ENCODE data around the gene DCAF7.

Gene DCAF7

DNA sequence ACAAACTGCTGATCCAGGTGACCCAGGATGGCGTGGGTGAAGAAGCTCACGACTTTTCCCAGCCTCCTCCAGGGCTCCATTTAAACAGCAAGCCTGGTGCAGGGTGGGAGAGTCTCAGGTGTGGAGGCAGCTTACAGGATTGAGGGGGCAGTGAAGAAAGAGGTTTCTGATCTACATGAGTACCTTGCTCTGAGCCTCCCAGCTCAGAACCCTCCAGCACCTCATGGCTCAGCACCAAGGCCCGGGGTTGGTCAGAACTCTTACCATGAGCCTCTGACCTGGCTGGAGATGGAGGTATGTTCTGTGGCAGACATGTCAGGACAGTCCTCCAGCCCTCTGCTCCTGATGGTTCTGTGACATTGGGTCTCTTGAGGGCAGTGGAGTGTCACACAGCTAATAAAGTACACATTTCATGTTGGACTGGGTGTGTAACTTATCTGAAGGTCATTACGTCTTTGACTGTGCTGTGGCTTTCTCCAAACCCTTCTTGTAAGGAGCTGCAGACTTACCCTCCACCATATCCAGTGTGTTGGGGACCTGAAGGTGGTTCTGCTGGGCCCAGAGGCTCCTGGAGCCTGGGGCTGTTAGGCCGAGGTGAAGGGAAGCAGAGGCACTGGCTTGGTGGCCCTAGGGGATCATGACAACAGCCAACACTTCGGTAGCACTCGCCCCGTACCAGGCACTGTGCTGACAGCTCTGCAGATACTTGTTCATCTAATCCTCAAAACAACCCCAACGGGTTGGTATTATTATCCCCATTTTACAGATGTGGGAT lies 3.8 kb upstream of the DCAF7 start:
- no peak for DNase-seq

DNA sequence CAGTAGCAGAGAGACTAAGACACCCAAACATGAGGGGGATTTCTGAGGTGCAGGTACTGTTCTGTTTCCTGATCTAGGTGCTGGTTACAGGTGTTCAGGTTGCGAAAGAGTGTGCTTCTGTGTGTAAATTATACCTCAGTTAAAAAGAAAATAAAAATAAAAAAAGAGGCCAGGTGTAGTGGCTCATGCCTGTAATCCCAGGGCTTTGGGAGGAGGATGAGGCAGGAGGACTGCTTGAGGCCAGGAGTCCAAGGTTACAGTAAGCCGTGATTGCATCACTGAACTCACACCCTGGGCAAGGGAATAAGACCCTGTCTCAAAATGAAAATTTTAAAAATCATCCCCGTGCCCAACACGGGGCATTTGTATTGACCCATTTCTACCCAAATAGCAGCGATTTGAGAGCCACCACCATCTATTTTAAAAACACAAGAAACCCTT lies 3.2 kb upstream of the DCAF7 start:
- no peak for DNase-seq

DNA sequence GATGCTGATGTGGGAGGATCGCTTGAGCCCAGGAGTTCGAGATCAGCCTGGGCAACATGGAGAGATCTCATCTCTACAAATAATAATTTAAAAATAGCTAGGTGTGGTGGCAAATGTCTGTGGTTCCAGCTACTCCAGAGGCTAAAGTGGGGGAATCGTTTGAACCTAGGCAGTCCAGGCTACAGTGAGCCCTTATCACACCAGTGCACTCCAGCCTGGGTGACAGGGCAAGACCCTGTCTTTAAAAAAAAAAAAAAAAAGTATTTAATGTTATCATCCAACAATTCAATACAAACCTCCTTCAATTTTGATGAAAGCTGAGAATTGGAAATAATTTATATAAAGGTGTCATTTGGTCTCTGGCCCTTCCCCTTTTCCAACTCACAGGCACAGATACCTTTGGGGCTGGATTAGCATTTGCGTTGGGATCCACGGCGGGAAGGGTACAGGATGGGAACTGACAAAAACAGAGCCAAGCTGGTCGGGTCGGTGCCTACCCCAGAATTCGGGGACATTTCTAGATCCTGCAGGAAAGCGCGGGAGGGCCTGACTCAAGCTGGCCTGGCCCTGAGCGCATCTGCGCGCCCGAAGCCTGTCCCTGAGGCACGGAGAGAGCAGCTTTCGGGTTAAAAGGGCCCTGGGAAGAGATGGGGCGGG lies 860 bp upstream of the DCAF7 start:
- no peak for DNase-seq

GRCh38 chr17:63550817-63551639 lies 751 bp downstream of the DCAF7 start:
- peak; percentile 80 for DNase-seq

DNA sequence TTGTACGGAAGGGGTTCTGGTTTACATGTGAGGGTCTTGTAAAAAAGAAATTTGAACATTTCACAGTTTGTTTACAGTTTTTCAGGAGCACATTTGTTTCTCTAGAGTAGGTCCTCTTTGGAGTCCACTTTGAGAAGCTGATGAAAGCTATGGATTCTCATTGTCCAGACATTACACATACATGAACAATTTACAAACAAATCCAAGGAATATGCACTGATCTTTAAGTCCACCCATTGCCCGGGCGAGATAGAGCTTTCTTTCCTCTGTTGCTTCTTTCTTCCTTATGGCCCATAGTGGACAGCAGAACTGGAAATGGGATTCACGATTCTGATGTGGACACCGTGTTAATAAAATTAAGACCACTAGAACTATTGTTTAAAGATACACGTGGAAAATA lies 1.9 kb downstream of the DCAF7 start:
- no peak for DNase-seq

DNA sequence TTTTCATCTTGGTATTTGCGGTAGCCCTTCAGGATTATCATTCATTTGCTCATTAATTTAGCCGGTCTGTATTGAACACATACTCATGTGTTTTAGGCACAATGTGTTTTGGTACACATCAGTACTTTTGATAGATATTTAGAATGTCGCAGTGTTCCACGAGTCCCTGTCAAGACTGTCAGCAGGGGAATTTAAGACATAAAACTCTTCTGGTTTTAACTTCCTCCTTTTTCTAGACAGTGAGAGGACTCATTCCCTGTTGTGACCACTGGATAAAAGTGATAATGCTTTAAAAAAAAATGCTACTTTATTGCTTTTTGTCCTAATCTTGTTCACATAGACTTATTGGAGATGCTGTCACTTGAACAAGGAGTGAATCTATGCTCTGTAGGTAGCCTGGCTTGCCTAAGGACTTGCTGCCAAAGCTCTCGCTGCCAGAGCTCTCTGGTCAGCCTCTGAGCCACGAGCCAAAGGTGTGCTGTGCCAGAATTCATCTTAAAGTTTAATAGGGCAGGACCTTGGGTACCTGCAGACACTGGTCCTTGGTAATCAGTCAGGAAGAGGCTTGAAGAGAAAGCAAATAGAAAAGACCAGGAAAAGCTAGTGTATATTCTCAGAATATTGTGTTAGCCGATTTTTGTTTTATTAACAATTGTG lies 5.4 kb downstream of the DCAF7 start:
- no peak for DNase-seq

DNA sequence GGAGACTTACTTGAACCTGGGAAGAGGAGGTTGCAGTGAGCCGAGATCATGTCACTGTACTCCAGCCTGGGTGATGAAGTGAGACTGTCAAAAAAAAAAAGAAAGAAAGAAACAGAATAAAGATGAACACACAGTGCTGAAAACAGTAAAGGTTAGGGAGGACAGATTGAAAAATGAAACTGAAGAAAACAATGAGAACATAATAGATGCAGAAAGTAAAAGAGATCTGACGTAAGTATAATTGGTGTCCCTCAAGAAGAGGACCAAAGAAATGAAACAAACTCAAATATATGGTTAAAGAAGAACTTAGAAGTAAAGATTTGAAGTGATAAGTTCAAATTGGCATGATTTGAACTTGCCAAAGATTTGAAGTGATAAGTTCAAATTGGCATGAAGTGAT lies 7.1 kb downstream of the DCAF7 start:
- no peak for DNase-seq

DNA sequence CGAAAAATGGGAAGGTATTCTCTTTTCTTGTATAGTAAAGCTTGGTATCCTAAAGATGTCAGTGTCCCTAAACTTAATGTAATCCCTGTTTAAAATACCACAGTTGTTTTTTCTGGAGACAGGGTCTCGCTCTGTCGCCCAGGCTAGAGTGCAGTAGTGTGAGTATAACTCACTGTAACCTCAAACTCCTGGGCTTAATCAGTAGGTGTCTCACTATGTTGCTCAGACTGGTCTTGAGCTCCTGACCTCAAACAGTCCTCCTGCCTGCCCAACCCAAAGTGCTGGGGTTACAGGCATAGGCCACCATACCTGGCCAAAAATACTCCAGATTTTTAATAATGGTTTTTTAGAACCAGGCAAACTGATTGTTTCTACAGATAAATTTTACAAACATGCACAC lies 8.2 kb downstream of the DCAF7 start:
- DNase-seq: no peak

GRCh38 chr17:63561819-63562218 lies 11.5 kb downstream of the DCAF7 start:
- DNase-seq: no peak

DNA sequence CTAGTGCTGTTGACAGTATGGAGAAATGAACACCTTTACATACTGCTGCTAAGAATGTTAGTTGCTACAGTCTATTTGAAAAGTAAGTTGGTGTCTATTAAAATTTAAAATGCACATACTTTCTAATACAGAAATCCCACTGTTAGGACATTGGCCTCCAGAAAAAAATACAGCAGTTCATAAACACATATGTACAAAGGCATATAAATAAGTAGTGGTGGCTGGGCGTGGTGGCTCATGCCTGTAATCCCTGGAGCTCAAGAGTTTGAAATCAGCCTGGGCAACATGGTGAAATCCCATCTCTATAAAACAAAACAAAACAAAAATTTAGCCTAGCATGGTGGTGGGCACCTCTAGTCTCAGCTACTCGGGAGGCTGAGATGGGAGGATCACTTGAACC lies 13.1 kb downstream of the DCAF7 start:
- DNase-seq: no peak

- no peak for DNase-seq
Observed at GRCh38 chr17:63564562-63564961, 14.3 kb downstream of the DCAF7 start.

DNA sequence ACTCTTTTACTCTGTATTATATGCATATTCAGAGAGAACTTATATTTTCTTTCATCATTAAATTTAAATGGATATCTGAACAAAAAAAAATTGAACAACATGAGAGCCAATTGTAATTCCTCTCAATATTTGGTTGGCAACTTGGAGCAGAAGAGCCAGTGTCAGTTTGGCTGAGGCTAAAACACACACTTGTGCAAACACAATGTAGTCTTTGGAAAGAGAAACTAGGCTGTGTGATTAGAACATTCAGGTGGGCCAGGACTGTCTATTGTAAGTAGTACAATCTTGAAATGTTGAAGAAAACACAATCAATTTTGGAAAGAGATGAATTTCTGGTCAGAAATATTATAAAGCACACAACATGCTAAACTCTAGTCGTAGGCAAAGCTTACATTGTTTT lies 17.0 kb downstream of the DCAF7 start:
- DNase-seq: no peak

DNA sequence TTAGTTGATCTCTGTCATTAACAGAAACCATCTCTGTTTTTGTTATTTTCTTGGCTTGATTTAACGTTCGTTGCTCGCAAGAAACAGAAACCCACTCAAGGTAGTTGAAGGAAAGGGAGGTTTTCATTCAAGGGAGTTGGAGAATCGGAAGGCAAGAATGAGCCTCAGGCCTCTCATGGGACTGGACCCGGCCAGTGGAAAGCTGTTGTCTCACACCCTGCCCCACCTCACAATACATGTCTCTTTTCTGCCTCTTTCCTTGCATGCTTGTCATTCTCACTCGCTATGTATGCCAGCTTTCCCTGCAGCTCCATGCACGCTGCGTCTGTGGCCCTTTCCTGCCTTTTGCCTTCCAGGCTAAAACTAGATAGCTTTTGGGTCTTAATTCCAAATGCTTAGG lies 18.3 kb downstream of the DCAF7 start:
- no peak for DNase-seq

GRCh38 chr17:63571632-63572310 lies 21.5 kb downstream of the DCAF7 start:
- DNase-seq: no peak

DNA sequence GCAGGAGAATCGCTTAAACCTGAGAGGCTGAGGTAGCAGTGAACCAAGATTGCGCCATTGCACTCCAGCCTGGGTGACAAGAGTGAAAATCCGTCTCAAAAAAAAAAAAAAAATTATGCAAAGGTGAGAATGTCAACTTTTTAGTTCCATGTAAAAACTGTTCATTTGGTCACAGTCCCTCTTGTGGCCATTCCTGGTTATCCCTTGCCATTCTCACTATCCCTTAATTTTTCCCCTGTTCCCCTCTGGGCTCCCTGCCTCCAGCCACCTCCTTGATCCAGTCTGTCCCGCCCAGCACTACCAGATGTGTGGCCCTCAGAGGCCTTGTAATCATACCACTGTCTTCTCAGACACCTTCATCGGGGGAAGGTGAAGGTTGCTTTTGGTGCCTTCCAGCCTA lies 23.4 kb downstream of the DCAF7 start:
- DNase-seq: peak; percentile 16

DNA sequence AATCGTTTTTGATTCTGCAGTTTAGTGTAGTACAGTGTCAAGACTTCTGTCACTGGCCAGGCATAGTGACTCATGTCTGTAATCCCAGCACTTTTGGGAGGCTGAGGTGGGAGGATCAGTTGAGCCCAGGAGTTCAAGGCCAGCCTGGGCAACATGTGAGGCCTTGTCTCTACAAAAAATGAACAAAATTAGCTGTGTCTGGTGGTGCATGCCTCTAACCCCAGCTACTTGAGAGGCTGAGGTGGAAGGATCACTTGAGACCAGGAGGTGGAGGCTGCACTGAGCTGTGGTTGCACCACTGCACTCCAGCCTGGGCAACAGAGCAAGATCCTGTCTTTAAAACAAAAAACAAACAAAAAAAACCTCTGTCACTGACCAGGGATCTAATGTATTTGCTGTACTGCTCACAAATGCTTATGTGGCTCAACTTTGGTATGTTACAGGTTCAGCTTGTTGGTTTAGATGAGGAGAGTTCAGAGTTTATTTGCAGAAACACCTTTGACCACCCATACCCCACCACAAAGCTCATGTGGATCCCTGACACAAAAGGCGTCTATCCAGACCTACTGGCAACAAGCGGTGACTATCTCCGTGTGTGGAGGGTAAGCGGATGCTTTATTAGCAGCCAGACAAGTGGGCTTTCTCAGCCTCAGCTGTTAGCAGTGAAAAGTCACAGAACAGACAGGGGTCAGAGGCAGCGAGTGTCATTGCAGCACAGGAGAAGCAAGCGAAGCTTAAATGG lies 27.9 kb downstream of the DCAF7 start:
- no peak for DNase-seq

GRCh38 chr17:63578769-63579111 lies 28.5 kb downstream of the DCAF7 start:
- DNase-seq: no peak

- DNase-seq: no peak
Observed at GRCh38 chr17:63579633-63580032, 29.4 kb downstream of the DCAF7 start.

DNA sequence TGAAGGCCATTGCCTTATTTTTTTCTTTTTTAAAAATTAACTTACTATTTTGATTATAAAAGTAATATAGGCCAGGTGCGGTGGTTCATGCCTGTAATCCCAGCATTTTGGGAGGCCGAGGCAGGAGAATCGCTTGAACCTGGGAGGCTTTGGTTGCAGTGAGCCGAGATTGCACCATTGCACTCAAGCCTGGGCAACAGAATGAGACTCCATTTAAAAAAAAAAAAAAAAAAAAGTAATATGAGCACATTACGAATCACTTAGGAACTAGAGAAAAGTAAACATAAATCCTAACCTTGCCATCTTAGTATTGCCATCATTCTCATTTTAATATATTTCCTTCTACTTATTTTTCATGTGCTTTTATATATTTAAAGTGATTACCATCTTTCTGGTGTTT lies 37.5 kb downstream of the DCAF7 start:
- no peak for DNase-seq

- no peak for DNase-seq
Observed at GRCh38 chr17:63588797-63589196, 38.5 kb downstream of the DCAF7 start.

DNA sequence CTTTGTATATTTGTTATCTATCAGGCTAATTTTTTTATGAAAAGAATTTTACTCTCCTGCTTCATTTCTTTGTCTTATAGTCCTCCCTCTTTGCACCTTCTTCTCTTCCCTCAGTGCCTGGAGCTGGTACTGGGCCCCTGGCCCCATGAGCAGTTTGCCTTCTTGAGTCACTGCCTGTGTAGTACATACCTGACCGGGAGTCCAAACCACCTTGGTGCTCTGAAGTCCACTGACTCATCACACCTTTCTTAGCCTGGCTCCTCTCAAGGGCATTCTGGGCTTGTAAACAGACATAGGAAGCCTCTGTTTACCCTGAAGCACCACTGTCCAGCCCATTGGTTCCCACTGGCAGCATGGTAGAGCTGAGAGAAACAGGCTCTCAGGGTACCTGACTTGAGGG lies 39.4 kb downstream of the DCAF7 start:
- DNase-seq: no peak

DNA sequence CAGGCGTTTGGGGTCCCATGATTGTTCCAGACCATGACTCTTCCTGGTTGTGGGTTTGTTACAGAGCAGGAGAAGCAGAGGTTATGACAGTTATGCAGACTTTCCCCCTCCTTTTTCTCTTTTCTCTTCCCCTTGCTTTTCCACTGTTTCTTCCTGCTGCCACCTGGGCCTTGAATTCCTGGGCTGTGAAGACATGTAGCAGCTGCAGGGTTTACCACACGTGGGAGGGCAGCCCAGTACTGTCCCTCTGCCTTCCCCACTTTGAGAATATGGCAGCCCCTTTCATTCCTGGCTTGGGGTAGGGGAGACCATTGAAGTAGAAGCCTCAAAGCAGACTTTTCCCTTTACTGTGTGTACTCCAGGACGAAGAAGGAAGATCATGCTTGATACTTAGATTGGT lies 42.5 kb downstream of the DCAF7 start:
- DNase-seq: no peak
